ACC112 (cell line): ENCODE measurements around the gene PLB1.

Source experiments
- H2AFZ ChIP-seq: fragments of 200-600 bp; sonication (generic); one replicate; pipeline ENCODE4 v1.6.0; 2017; ENCODE audit warnings: antibody characterized with exemption, low read length; ENCODE audit not compliant: unreplicated experiment
- H3K27ac ChIP-seq: fragments of 200-600 bp; sonication (generic); 2 replicates; pipeline ENCODE4 v1.5.1; 2014; ENCODE audit warnings: low read depth, mild to moderate bottlenecking, antibody characterized with exemption, low read length, moderate library complexity
- H3K27me3 ChIP-seq: fragments of 200-600 bp; sonication (generic); 2 replicates; pipeline ENCODE4 v1.6.1; 2014; ENCODE audit warnings: mild to moderate bottlenecking, antibody characterized with exemption, low read length, moderate library complexity, mixed read lengths; ENCODE audit not compliant: insufficient read depth
- H3K36me3 ChIP-seq: fragments of 200-600 bp; sonication (generic); 2 replicates; pipeline ENCODE4 v1.6.1; 2016; ENCODE audit warnings: mild to moderate bottlenecking, antibody characterized with exemption, low read length, moderate library complexity, mixed read lengths; ENCODE audit not compliant: insufficient read depth
- H3K4me1 ChIP-seq: fragments of 200-600 bp; sonication (generic); one replicate; pipeline ENCODE4 v1.6.1; 2016; ENCODE audit warnings: low read length, mixed read lengths; ENCODE audit not compliant: insufficient read depth, unreplicated experiment, control insufficient read depth
- H3K4me3 ChIP-seq: fragments of 200-600 bp; sonication (generic); 2 replicates; pipeline ENCODE4 v1.5.1; 2014; ENCODE audit warnings: mild to moderate bottlenecking, low read depth, low read length
- H3K79me2 ChIP-seq: fragments of 200-600 bp; sonication (generic); one replicate; pipeline ENCODE4 v1.6.0; 2016; ENCODE audit warnings: low read length; ENCODE audit not compliant: control insufficient read depth, unreplicated experiment, insufficient read depth

Gene PLB1

DNA sequence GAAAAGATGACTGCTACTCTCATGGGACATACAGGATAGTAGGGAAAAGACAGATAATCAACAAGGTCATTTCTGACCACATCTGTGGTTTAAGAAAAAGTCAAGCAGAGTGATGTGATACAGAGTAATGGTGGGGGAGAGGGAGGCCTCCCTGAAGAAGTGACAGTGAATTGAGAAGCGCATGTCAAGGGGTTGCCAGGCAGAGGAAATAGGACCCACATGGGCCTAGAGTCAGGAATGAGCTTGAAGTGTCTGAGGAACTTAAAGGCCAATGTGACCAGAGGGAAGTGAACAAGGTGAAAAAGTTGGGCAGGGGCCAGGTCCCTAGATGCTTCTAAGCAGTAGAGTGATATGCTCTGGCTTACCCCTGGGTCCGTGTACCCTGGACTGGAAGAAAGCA, 142.2 kb downstream of the PLB1 start:
- Histone ChIP-seq H3K4me1 (peaks cover 14% of the 10 kb centered on the region), H3K27ac (no peak overlapping the region), H3K27me3 (no peaks in the 10 kb centered on the region), H3K4me3 (no peak overlapping the region), H3K79me2 (no peaks in the 10 kb centered on the region), H2AFZ (no peak overlapping the region), H3K36me3 (no peaks in the 10 kb centered on the region)

DNA sequence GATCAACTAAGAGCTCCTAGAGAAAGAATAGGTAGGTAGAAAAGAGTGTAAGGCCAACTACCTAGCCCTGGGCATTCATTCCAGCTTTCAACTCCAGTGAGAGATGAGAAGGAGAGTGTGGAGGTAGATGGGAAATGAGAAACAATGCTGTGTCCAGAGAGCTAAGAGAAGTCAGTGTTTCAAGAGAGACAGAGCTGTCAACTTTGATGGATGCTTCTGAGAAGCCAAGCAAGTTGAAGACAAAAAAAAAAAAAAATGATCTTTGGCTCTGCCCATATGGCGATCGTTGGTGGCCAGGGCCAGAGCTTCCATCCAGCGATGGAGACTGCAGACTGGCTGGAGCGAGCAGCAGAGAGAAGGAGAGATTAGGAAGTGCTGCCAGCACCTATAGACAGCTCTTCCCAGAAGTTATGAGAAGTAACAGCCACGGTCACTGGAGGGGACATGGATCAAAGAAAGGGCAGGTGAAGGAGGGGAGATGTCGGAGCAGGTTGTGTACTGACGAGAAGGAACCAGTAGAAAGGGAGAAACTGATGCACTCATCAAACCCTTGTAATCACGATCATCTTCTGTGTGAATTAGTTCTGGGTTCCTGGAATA, 143.3 kb downstream of the PLB1 start:
- Histone ChIP-seq H3K4me3 (no peak overlapping the region), H3K27me3 (no peaks in the 10 kb centered on the region), H3K79me2 (no peaks in the 10 kb centered on the region), H3K36me3 (no peaks in the 10 kb centered on the region), H3K4me1 (peaks cover 17% of the 10 kb centered on the region), H3K27ac (no peak overlapping the region), H2AFZ (no peak overlapping the region)

DNA sequence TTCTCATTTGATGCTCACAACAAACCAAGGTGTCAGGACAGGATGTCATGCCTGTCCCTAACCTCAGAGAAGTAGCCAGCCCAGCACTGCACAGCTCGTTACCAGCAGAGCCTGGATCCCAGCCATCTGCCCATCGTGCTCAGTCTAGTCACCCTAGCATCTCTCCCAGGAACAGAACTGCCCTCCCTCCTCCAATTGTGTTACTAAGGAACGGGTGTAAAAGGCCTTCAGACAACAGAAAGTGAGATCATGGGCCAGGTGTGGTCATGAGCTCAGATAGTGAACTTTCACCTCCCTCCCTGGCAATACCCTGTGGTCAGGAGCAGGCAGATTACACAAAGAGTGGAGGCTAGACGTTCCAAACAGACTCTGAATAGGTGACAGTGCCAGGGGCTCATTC, 144.0 kb downstream of the PLB1 start:
- Histone ChIP-seq H3K79me2 (no peaks in the 10 kb centered on the region), H3K4me3 (no peak overlapping the region), H2AFZ (no peak overlapping the region), H3K27ac (no peak overlapping the region), H3K27me3 (no peaks in the 10 kb centered on the region), H3K4me1 (peaks cover 17% of the 10 kb centered on the region), H3K36me3 (no peaks in the 10 kb centered on the region)

DNA sequence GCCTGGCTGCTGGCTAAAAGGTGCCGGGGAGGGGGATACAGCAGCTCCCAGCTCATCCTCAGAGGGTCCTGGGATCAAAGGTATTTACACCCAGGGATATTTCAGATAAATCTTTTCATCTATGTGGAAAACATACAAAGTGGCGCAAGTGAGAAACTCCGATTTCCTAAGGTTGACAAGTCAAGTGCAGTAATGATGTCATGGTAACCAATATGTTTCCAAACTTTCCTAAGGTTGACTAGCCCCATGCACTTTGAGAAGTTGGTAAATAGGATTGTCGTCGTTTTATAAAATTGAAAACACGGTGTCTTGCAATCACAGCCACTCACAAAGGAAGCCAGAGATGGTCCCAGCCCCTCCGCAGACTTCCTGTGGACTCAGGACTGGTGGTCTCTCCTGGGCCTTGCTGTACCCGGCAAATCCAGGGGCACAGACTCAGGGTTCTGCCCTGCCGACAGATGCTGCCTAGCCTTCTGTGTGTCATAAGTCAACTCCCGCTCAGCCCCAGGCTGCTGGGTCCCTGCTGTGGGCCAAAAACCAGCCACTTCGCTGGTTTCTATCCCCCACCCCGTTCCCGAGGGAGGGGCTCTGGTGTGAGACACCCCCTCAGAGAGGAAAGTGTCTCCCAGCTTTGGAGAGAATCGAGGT, 144.5 kb downstream of the PLB1 start:
- H3K27ac ChIP-seq = no peak overlapping the region
- H3K4me3 ChIP-seq = no peak overlapping the region
- H3K27me3 ChIP-seq = no peaks in the 10 kb centered on the region
- no peak overlapping the region for H2AFZ ChIP-seq
- H3K36me3 ChIP-seq = no peaks in the 10 kb centered on the region
- peaks cover 12% of the 10 kb centered on the region for H3K4me1 ChIP-seq
- no peaks in the 10 kb centered on the region for H3K79me2 ChIP-seq

DNA sequence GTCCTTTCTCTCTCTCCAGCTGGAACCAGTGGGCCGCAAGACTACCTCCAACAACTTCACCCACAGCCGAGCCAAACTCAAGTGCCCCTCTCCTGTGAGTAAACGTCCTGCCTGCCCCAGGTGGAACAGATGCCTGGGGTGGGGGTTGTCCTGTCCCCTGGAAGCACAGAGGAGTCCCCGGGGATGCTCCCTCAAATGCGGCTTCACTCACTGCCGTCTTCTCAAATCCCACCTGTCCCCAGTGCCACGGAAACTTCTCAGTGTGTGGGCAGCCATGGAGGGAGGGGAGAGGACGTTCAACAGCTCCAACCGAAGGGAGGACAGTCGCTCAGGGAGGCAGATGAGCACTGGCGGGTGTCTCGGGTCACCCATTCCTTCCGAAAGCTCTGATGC, 145.0 kb downstream of the PLB1 start:
- Histone ChIP-seq H3K4me3 (no peak overlapping the region), H3K27me3 (no peaks in the 10 kb centered on the region), H3K27ac (no peak overlapping the region), H3K4me1 (peaks cover 11% of the 10 kb centered on the region), H2AFZ (no peak overlapping the region), H3K79me2 (no peaks in the 10 kb centered on the region), H3K36me3 (no peaks in the 10 kb centered on the region)

DNA sequence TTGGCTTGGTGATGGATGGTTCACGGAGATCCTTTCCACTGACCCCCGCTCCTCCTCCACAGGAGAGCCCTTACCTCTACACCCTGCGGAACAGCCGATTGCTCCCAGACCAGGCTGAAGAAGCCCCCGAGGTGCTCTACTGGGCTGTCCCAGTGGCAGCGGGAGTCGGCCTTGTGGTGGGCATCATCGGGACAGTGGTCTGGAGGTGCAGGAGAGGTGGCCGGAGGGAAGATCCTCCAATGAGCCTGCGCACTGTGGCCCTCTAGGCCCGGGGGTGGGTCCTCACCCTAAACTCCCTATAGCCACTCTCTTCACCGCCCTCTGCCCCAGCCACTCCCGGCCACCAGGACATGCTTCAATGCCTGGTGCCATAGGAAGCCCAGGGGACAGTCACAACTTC, 146.9 kb downstream of the PLB1 start:
- H3K79me2 ChIP-seq = no peaks in the 10 kb centered on the region

DNA sequence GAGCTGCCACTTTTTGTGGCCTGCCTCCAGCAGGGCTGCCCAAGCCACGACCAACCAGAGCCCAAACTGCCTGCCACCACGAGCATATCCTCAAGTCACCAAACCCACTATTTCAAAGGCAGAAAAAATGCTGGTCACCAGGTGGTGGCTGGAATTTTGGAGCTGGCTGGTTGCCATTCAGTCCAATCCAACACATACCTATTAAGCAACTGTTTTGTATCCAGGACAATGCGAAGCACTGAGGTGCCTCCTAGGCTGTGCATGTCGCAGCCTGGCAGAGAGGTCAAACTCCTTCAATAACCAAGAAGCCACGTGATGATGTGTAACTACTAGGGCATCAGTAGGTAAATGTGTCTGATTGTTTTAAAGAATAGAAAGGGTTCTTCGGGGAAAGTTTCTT, 147.5 kb downstream of the PLB1 start:
- Histone ChIP-seq H3K79me2 (no peaks in the 10 kb centered on the region), H3K36me3 (no peaks in the 10 kb centered on the region), H2AFZ (no peak overlapping the region), H3K27ac (peak overlapping the region; percentile 11; the same call in 1 of the 2 replicates), H3K4me1 (peaks cover 11% of the 10 kb centered on the region), H3K27me3 (no peaks in the 10 kb centered on the region), H3K4me3 (no peak overlapping the region)

More for the DNA sequence above, 146.9 kb downstream of the PLB1 start:
- H3K4me3 ChIP-seq = no peak overlapping the region
- peaks cover 11% of the 10 kb centered on the region for H3K4me1 ChIP-seq
- no peaks in the 10 kb centered on the region for H3K27me3 ChIP-seq
- no peak overlapping the region for H2AFZ ChIP-seq
- H3K27ac ChIP-seq = no peak overlapping the region
- no peaks in the 10 kb centered on the region for H3K36me3 ChIP-seq

DNA sequence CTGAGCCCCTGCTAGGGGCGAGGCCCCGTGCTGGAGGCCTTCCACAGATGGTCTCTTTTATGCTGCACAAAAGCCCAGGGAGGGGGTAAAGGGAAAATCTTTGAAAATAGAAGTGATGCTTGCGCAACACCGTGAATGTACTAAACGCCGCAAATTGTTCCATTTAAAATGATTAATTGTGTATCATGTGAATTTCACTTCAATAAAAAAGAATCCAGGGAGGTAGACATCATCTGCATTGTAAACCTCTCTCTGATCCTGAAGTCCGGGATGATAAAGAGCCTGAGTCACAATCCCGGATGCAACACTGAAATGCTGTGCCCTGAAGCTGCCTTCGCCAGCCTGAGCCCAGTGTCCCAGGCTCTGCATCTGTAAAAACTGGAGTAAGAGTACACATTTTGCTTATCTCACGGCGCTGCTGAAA, 148.1 kb downstream of the PLB1 start:
- H2AFZ ChIP-seq = no peak overlapping the region
- no peak overlapping the region for H3K4me3 ChIP-seq

DNA sequence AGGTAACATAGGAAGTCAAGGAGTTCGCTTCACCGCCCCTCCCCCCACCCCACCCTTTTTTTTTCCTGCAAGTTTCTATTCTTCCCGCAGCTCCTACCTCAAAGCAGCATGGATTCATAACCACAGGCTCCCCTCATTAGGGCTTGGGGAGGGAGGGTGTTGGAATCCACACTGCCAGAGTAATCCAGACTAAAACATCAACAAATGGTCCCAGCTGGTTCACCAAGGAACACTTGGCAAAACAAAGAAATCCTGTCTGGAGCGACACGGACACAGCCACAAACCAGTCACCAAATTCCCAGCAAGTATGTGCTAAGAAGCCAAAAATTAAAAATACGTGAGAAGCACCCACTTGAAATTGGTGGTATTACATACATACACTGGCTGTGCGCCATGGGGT, 148.9 kb downstream of the PLB1 start:
- H3K27me3 ChIP-seq = no peaks in the 10 kb centered on the region
- no peak overlapping the region for H3K27ac ChIP-seq
- H2AFZ ChIP-seq = no peak overlapping the region
- no peak overlapping the region for H3K4me3 ChIP-seq
- H3K79me2 ChIP-seq = no peaks in the 10 kb centered on the region
- H3K4me1 ChIP-seq = peaks cover 20% of the 10 kb centered on the region
- H3K36me3 ChIP-seq = no peaks in the 10 kb centered on the region

More for the DNA sequence above, 148.1 kb downstream of the PLB1 start:
- no peaks in the 10 kb centered on the region for H3K79me2 ChIP-seq
- peak overlapping the region; percentile 11 for H3K27ac ChIP-seq
- no peaks in the 10 kb centered on the region for H3K36me3 ChIP-seq
- peaks cover 12% of the 10 kb centered on the region for H3K4me1 ChIP-seq
- H3K27me3 ChIP-seq = no peaks in the 10 kb centered on the region

DNA sequence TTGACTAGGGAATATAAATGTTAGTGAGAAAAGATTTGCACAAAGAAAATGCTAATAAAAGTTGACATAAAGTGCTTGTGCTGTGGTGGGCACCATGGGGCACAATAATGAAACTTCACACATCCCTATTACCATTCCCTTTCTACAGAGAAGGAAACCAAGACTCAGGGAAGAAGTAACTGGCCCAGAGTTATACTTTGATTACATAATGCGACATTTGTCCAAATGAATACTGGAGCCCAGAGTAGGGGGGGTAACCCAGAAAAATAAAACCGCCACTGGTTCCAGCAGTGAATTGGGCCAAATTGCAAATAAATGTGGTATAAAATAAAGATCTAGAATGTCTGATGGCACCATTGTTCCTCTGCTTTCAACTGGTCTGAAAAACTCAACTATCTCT, 149.7 kb downstream of the PLB1 start:
- no peak overlapping the region for H3K27ac ChIP-seq
- H3K4me1 ChIP-seq = peaks cover 27% of the 10 kb centered on the region
- no peak overlapping the region for H3K4me3 ChIP-seq
- H3K79me2 ChIP-seq = no peaks in the 10 kb centered on the region
- no peaks in the 10 kb centered on the region for H3K36me3 ChIP-seq
- H2AFZ ChIP-seq = no peak overlapping the region
- no peaks in the 10 kb centered on the region for H3K27me3 ChIP-seq

DNA sequence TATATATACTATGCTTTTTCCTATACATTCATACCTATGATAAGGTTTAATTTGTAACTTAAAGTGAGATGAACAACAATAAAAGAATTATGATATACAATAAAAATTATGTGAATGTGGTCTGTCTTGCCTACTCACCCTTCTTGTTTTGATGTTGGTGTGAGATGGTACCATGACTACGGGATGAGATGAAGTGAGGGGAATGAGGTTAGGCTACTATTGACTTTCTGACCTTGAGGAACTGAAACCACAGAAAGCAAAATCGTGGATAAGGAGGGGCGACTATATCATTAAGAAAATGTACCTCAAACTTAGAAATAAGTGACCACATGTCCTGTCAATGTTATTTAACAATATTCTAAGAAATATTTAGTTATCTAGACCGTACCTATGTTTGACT, 151.8 kb downstream of the PLB1 start:
- no peak overlapping the region for H3K4me3 ChIP-seq
- H3K79me2 ChIP-seq = no peaks in the 10 kb centered on the region
- H3K27me3 ChIP-seq = no peaks in the 10 kb centered on the region
- no peak overlapping the region for H2AFZ ChIP-seq
- peaks cover 34% of the 10 kb centered on the region for H3K4me1 ChIP-seq
- H3K36me3 ChIP-seq = no peaks in the 10 kb centered on the region
- no peak overlapping the region for H3K27ac ChIP-seq
